HG03196 (cell line): ENCODE results near the gene SNRPB.

ENCODE experiments used
- ATAC-seq: cut with Tn5 transposase; IDR thresholded peaks from one replicate; pipeline ENCODE4 v1.9.1; 2021; ENCODE audit not compliant: unreplicated experiment

Gene SNRPB

GRCh38 chr20:2475850-2476741 is 5.5 kb upstream of the SNRPB start:
- no peak for ATAC-seq

- ATAC-seq = no peak
Observed at GRCh38 chr20:2473516-2473915, 2.9 kb upstream of the SNRPB start.

GRCh38 chr20:2469991-2470422 is 582 bp downstream of the SNRPB start:
- peak; percentile 39 for ATAC-seq

GRCh38 chr20:2468581-2469407 is 1.8 kb downstream of the SNRPB start:
- ATAC-seq = no peak

- no peak for ATAC-seq
Observed at GRCh38 chr20:2467412-2467811, 3.2 kb downstream of the SNRPB start.

GRCh38 chr20:2465100-2465499 is 5.5 kb downstream of the SNRPB start:
- ATAC-seq = no peak

GRCh38 chr20:2463616-2464365 is 6.8 kb downstream of the SNRPB start:
- no peak for ATAC-seq

GRCh38 chr20:2462484-2462883 is 8.1 kb downstream of the SNRPB start:
- ATAC-seq = no peak

GRCh38 chr20:2460752-2461424 is 9.7 kb downstream of the SNRPB start:
- no peak for ATAC-seq

- ATAC-seq = no peak
Observed at GRCh38 chr20:2459981-2460751, 10.4 kb downstream of the SNRPB start.

GRCh38 chr20:2458919-2459499 is 11.6 kb downstream of the SNRPB start:
- ATAC-seq = no peak

GRCh38 chr20:2455771-2456497 is 14.7 kb downstream of the SNRPB start:
- ATAC-seq = no peak

- no peak for ATAC-seq
Observed at GRCh38 chr20:2453792-2454191, 16.8 kb downstream of the SNRPB start.

- no peak for ATAC-seq
Observed at GRCh38 chr20:2451939-2452732, 18.5 kb downstream of the SNRPB start.

- ATAC-seq = no peak
Observed at GRCh38 chr20:2451422-2451821, 19.2 kb downstream of the SNRPB start.

GRCh38 chr20:2449386-2449785 is 21.2 kb downstream of the SNRPB start:
- no peak for ATAC-seq

GRCh38 chr20:2446845-2447244 is 23.7 kb downstream of the SNRPB start:
- no peak for ATAC-seq

GRCh38 chr20:2431185-2431584 is 39.4 kb downstream of the SNRPB start:
- no peak for ATAC-seq
